ENCODE results near the gene PDX1. TPM values are rescaled to one million over a fixed set of nuclear protein-coding genes. Genes with fewer than 3 reads are reported as not detected.

Gene PDX1
- total and polyA plus RNA-seq, 9 of the 15 experiments (the other 6 are each of a cell fraction or from before 2014, with no cell fraction given) = not detected

GRCh38 chr13:27952876-27953675 is 33.3 kb downstream of the PDX1 start:
- no peak overlapping the region for H3K9ac ChIP-seq (ENCODE audit: insufficient read depth in 1 of 2, low read depth in 2 of 2, low read length in 2 of 2)
- in situ Hi-C loops (cut with MboI) (loop anchor here (25.0 kb wide), 1 partner anchor 441 kb away; no protein-coding TSS in a partner anchor), intact Hi-C loops (cut with micrococcal nuclease) (loop anchor here (5.0 kb wide), 1 partner anchor 121 kb away; no protein-coding TSS in a partner anchor)
- no peak for FAIRE-seq
- ChIA-PET CTCF (ENCODE audit: low intra/inter-chr PET ratio) (interaction anchor here (0.9 to 1.5 kb wide), 2 partner anchors 84 to 590 kb away, joined by 3 to 8 read pairs; no protein-coding TSS in a partner anchor), POLR2A (no interaction called here)
- DNase-seq (ENCODE audit: extremely low read depth in 1 of 4, low spot score in 3 of 4) = no peak
- H2AFZ ChIP-seq (ENCODE audit: low read depth, low read length) = no peak overlapping the region
- H3K79me2 ChIP-seq (ENCODE audit: control insufficient read depth, insufficient read depth, low read length) = no peaks in the 10 kb centered on the region
- 20% methylated on average over 16 of the region's 30 CpGs for WGBS (ENCODE audit: insufficient coverage, low coverage, missing lambda C conversion rate)
- no TSS peak for BruUV-seq (replicated peaks)
- H3K27ac ChIP-seq (ENCODE audit: extremely low read depth, low read depth, low read length) = no peak overlapping the region
- H3K27me3 ChIP-seq (ENCODE audit: control insufficient read depth in 2 of 2, insufficient read depth in 2 of 2, low read length in 2 of 2) = peaks cover 0 to 9% of the 10 kb centered on the region in 2 experiments; a peak in 1 of 5 replicates
- no peak overlapping the region for H3K4me2 ChIP-seq (ENCODE audit: insufficient read depth, low read length)
- H3K36me3 ChIP-seq (ENCODE audit: control insufficient read depth, insufficient read depth, low read length) = no peaks in the 10 kb centered on the region
- H3K4me3 ChIP-seq = no peak overlapping the region
- H3K9me1 ChIP-seq (ENCODE audit: control insufficient read depth, insufficient read depth, low read length) = no peaks in the 10 kb centered on the region
- peaks cover 0 to 13% of the 10 kb centered on the region in 2 experiments; a peak in 2 of 5 replicates for H3K4me1 ChIP-seq (replicated peaks in 1 of 2; ENCODE audit: control insufficient read depth in 2 of 2, insufficient read depth in 2 of 2, low read length in 2 of 2)
- ATAC-seq = no peak
- no peaks in the 10 kb centered on the region for H4K20me1 ChIP-seq (replicated peaks; ENCODE audit: control insufficient read depth, insufficient read depth, low read length)
- no peaks in the 10 kb centered on the region for H3K9me3 ChIP-seq (replicated peaks; ENCODE audit: control insufficient read depth, insufficient read depth, low read depth, low read length)
- TF ChIP-seq ZNF592 (IDR thresholded peaks at IDR 0.05) (no peak), ZNF507 (tag; conservative IDR thresholded peaks at IDR 0.05) (no peak), TCF7 (IDR thresholded peaks at IDR 0.05; ENCODE audit: borderline replicate concordance) (no peak), PCBP2 (IDR thresholded peaks at IDR 0.05; ENCODE audit: low read depth, low read length, poor library complexity, severe bottlenecking) (no peak), ZNF143 (CRISPR knock-in tag; IDR thresholded peaks at IDR 0.05) (no peak), KAT8 (IDR thresholded peaks at IDR 0.05; ENCODE audit: low read depth) (no peak), CREB3 (tag; conservative IDR thresholded peaks at IDR 0.05; ENCODE audit: low read depth) (no peak), XRCC4 (IDR thresholded peaks at IDR 0.05; ENCODE audit: extremely low read depth, insufficient read depth, insufficient read length) (no peak), ZFP91 (CRISPR knock-in tag; IDR thresholded peaks at IDR 0.05) (no peak), ZNF175 (CRISPR knock-in tag; IDR thresholded peaks at IDR 0.05; ENCODE audit: low read depth) (no peak), SRSF9 (IDR thresholded peaks at IDR 0.05; ENCODE audit: borderline replicate concordance, low read depth, low read length) (no peak), MCM5 (IDR thresholded peaks at IDR 0.05; ENCODE audit: low read depth) (no peak), TEAD4 (IDR thresholded peaks at IDR 0.05; ENCODE audit: low read length) (no peak), TEAD4 (CRISPR knock-in tag; IDR thresholded peaks at IDR 0.05; ENCODE audit: borderline replicate concordance) (no peak), FOXP1 (CRISPR knock-in tag; IDR thresholded peaks at IDR 0.05) (no peak), ZNF780A (CRISPR knock-in tag; IDR thresholded peaks at IDR 0.05) (no peak)

Data from K562 (cell line).